PFSK-1 (cell line): ENCODE measurements around the gene ACTN1.

ENCODE experiments used
- FOXP2 ChIP-seq: optimal IDR thresholded peaks from 2 replicates; pipeline ENCODE3; 2011; ENCODE audit warnings: borderline replicate concordance, control low read depth, inconsistent platforms; ENCODE audit not compliant: insufficient read depth; ENCODE audit errors: extremely low read length, extremely low read depth
- POLR2AphosphoS5 ChIP-seq: IDR thresholded peaks from 2 replicates; pipeline ENCODE4 v1.6.1; 2012; ENCODE audit warnings: low read depth, mild to moderate bottlenecking, control low read depth, low read length, moderate library complexity
- SIN3A ChIP-seq: IDR thresholded peaks from 2 replicates; pipeline ENCODE4 v1.6.1; 2012; ENCODE audit warnings: mild to moderate bottlenecking, low read length, moderate library complexity, borderline replicate concordance; ENCODE audit not compliant: insufficient read depth
- TAF1 ChIP-seq: IDR thresholded peaks from 2 replicates; pipeline ENCODE4 v1.6.1; 2012; ENCODE audit warnings: low read length, control low read depth, borderline replicate concordance; ENCODE audit not compliant: insufficient read depth
- TF ChIP-seq, protein P1 (sequence below), 2 experiments: IDR thresholded peaks; 2 replicates each; pipeline versions ENCODE4 v1.6.1 to v1.8.0; 2011 to 2012; ENCODE audit warnings: low read depth in 2 of 2, low read length in 2 of 2, control low read depth in 1 of 2, inconsistent platforms in 1 of 2, mild to moderate bottlenecking in 1 of 2, moderate library complexity in 1 of 2; ENCODE audit not compliant: insufficient read depth in 1 of 2

The ACTN1 gene

DNA sequence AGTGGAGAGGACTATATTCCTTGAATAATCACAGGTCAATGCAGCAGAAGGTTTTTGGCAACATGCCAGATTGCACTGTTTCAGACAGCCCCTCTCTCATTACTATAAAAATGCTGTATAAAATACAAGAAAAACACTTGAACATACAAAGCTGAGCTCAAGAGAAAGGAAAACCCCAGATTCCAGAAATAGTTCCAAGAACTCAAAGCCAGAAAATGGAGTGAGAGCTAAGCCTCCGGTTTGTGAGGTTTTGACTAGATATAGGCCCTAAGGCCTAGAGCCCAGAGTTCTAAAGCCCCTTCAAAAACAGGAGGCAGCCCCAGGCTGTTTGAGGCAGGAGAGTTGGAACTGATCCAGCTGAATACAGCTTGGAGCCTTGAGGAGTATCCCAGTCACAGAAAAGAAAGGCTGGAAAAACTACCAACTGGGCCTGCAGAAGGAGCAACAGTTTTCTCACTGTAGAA, 29.4 kb upstream of the ACTN1 start:
- TF ChIP-seq SIN3A (no peak), POLR2AphosphoS5 (no peak), TAF1 (no peak), FOXP2 (no peak)
- TF ChIP-seq, protein P1, sequence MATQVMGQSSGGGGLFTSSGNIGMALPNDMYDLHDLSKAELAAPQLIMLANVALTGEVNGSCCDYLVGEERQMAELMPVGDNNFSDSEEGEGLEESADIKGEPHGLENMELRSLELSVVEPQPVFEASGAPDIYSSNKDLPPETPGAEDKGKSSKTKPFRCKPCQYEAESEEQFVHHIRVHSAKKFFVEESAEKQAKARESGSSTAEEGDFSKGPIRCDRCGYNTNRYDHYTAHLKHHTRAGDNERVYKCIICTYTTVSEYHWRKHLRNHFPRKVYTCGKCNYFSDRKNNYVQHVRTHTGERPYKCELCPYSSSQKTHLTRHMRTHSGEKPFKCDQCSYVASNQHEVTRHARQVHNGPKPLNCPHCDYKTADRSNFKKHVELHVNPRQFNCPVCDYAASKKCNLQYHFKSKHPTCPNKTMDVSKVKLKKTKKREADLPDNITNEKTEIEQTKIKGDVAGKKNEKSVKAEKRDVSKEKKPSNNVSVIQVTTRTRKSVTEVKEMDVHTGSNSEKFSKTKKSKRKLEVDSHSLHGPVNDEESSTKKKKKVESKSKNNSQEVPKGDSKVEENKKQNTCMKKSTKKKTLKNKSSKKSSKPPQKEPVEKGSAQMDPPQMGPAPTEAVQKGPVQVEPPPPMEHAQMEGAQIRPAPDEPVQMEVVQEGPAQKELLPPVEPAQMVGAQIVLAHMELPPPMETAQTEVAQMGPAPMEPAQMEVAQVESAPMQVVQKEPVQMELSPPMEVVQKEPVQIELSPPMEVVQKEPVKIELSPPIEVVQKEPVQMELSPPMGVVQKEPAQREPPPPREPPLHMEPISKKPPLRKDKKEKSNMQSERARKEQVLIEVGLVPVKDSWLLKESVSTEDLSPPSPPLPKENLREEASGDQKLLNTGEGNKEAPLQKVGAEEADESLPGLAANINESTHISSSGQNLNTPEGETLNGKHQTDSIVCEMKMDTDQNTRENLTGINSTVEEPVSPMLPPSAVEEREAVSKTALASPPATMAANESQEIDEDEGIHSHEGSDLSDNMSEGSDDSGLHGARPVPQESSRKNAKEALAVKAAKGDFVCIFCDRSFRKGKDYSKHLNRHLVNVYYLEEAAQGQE (IDR thresholded peaks at IDR 0.05; ENCODE audit: insufficient read depth in 1 of 2, low read depth in 2 of 2, low read length in 2 of 2), result no peak

DNA sequence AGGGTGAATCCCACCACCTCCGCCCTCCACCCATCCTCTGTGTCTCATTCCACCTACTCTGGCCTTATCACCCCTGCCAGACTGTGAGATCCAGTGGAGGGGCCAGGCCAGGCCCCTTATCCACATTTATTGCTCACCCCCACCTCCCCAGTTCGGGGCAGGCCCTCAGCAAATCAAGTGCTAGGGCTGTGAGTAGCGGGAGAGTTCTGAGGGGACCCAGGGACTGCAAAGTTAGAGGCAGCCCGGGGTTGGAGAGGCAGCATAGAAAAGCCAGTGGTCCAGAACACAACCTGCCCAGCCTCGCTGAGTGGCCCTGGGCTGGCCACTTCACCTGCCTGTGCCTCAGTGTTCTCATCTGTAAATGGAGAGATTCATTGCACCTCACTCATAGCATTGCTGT, 27.2 kb upstream of the ACTN1 start:
- TF ChIP-seq POLR2AphosphoS5, result no peak
- TF ChIP-seq, protein P1 (IDR thresholded peaks at IDR 0.05; ENCODE audit: insufficient read depth in 1 of 2, low read depth in 2 of 2, low read length in 2 of 2), result no peak
- TF ChIP-seq TAF1, result no peak
- no peak for TF ChIP-seq FOXP2
- TF ChIP-seq SIN3A, result no peak

DNA sequence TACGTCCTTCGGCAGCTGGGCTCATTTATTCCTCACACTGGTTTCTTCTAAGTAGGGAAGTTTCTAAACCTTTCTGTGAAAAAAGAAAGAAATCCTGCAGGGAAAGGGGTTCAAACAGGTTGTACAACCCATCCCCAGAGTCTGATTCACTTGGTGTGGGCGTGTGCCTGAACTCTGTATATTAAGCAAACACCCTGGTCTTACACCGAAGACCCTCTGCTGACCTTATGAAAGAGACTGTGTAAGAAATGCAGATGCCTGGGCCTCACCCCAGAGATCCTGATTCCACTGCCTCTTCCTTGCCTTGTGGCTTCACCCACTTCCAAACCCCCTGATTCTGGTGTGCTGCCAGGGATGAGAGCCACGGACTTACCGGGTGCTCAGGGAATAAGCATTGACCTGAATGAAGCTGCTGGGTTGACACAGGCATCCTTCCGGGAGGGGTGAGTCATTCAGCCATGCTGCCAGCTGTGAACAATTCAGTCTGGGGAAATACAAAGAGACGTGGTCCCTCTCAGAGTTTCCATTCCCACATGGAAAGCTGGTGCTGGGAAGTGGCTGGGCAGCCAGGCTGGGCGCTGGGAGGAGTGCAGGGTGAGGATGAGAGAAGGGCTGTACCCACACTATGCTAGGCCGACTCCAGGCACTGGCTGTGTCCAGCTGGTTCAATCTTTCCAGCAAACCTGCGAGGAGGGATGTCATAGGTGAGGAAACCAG, 26.5 kb upstream of the ACTN1 start:
- TF ChIP-seq, protein P1 (IDR thresholded peaks at IDR 0.05; ENCODE audit: insufficient read depth in 1 of 2, low read depth in 2 of 2, low read length in 2 of 2), result peak in 1 of 2 experiments; percentile 15; a peak in 1 of 4 replicates
- TF ChIP-seq SIN3A, result 0 out of 2 replicates have a peak, but pooled peaks have one; percentile 10
- TF ChIP-seq FOXP2, result no peak
- no peak for TF ChIP-seq POLR2AphosphoS5

DNA sequence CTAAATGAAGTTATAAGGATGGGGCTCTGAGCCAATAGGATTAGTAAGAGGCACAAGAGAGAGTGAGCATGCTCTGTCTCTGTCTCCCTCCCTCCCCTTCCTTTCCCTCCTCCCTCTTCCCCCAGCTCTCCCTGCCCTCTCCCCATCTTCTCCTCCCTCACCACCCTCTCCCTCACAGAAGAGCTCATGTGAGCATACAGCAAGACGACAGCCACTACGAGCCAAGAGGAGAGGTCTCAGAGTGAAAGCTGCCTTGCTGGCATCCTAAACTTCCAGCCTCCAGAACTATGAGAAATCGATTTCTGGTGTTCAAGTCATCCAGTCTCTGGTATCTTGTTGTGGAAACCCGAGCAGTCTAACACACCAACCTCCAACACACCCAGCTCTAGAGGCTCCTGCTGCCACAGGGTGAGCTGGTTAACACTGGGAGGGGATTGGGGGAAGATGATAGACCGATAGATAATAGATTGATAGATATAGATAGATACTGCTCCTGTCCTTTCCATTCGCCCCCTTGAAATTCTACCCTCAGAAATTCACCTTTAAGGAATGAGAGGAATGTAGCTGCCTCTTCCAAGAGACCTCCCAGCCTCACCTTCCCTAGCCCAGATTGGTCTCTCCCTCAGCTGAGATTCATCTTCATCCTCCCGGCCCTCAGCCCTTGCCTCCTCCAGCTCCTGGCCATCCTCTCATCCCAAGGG, 25.8 kb upstream of the ACTN1 start:
- TF ChIP-seq TAF1, result no peak
- TF ChIP-seq, protein P1 (IDR thresholded peaks at IDR 0.05; ENCODE audit: insufficient read depth in 1 of 2, low read depth in 2 of 2, low read length in 2 of 2), result no peak
- no peak for TF ChIP-seq SIN3A
- TF ChIP-seq POLR2AphosphoS5, result no peak
- TF ChIP-seq FOXP2, result no peak
